OCI-LY3 (cell line): ENCODE measurements around the gene RAB23.

Experiments used
- H2AFZ ChIP-seq: fragments of 200-600, 300-600 bp; shearing (Covaris generic); 2 replicates; pipeline ENCODE4 v1.6.0; 2014; ENCODE audit warnings: antibody characterized with exemption, low read depth, low read length
- H3K27ac ChIP-seq: fragments of 200-600, 300-600 bp; sonication (generic); 2 replicates; pipeline ENCODE4 v1.5.1; 2014; ENCODE audit warnings: mild to moderate bottlenecking, low read length, moderate library complexity, mixed read lengths
- H3K27me3 ChIP-seq: fragments of 200-600, 300-600 bp; sonication (generic); 2 replicates; pipeline ENCODE4 v1.6.1; 2014; ENCODE audit warnings: low read depth, low read length, mixed read lengths
- H3K36me3 ChIP-seq: fragments of 200-600, 300-600 bp; sonication (generic); replicated peaks from 2 replicates; pipeline ENCODE3; 2014; ENCODE audit warnings: low read depth, low read length, mixed read lengths
- H3K4me1 ChIP-seq: fragments of 300-600, 200-600 bp; sonication (generic); 2 replicates; pipeline ENCODE4 v1.6.1; 2014; ENCODE audit warnings: low read length, mixed read lengths
- H3K4me2 ChIP-seq: fragments of 200-600, 300-600 bp; sonication (generic); 2 replicates; pipeline ENCODE4 v1.6.1; 2014; ENCODE audit warnings: low read length, mixed read lengths
- H3K4me3 ChIP-seq: fragments of 300-600, 200-600 bp; sonication (generic); 2 replicates; pipeline ENCODE4 v1.5.1; 2014; ENCODE audit warnings: antibody characterized with exemption, mild to moderate bottlenecking, low read length, moderate library complexity
- H3K79me2 ChIP-seq: fragments of 300-600, 200-600 bp; shearing (Covaris generic); 2 replicates; pipeline ENCODE4 v1.6.1; 2014; ENCODE audit warnings: mild to moderate bottlenecking, low read length, mixed read lengths
- H3K9ac ChIP-seq: fragments of 300-600, 200-600 bp; shearing (Covaris generic); 2 replicates; pipeline ENCODE4 v1.6.0; 2014; ENCODE audit warnings: mild to moderate bottlenecking, low read length, moderate library complexity
- H3K9me3 ChIP-seq: fragments of 200-600, 300-600 bp; shearing (Covaris generic); 2 replicates; pipeline ENCODE4 v1.6.1; 2014; ENCODE audit warnings: low read length, mixed read lengths; ENCODE audit not compliant: insufficient read depth
- H4K20me1 ChIP-seq: fragments of 200-600, 300-600 bp; sonication (generic); 2 replicates; pipeline ENCODE4 v1.6.1; 2016; ENCODE audit warnings: low read length, mixed read lengths; ENCODE audit not compliant: insufficient read depth
- EZH2phosphoT487 ChIP-seq: fragments of 200-600 bp; shearing (Covaris generic); IDR thresholded peaks from 2 replicates; pipeline ENCODE4 v1.6.1; 2018; ENCODE audit warnings: antibody characterized with exemption, mixed run types, low read depth
- TF ChIP-seq, protein P1 (sequence below): fragments of 200-600, 300-600 bp; sonication (generic); IDR thresholded peaks from 2 replicates; pipeline ENCODE4 v1.5.1; 2014; ENCODE audit warnings: antibody characterized with exemption, low read length, low read depth

RAB23 gene

DNA sequence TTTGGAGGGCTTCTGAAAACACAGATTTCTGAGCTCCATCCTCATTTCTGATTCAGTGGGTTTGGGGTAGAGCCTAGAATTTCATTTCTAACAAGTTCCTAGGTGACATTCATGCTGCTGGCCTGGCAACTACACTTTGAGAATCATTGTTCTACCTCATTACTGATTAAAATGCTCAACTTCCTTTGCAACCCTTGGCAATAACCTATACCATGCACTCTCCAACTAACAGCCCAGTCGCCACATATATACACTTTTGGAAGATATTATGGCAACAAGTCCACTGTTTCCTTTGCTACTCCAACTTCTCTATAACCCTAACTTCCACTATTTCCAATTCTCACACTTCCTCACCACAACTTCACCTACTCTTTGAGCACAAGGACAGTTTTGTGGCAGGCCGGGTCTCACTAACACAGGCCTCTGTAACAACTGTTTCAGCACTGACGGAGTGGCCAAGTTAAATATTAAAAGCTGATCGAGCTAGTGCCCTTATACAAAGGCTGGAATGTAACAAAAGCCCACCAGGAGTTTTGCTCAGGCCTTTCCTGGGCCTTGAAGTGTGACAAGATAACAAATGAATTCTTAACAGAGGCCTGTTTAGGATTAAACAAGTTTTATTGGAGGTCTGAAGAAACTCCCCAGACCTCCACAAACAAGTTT is 32.1 kb upstream of the RAB23 start:
- H3K27ac ChIP-seq, result no peak overlapping the region
- H3K4me3 ChIP-seq, result no peak overlapping the region
- H3K4me1 ChIP-seq, result no peaks in the 10 kb centered on the region
- no peaks in the 10 kb centered on the region for H3K79me2 ChIP-seq
- no peak for TF ChIP-seq EZH2phosphoT487
- TF ChIP-seq, protein P1, sequence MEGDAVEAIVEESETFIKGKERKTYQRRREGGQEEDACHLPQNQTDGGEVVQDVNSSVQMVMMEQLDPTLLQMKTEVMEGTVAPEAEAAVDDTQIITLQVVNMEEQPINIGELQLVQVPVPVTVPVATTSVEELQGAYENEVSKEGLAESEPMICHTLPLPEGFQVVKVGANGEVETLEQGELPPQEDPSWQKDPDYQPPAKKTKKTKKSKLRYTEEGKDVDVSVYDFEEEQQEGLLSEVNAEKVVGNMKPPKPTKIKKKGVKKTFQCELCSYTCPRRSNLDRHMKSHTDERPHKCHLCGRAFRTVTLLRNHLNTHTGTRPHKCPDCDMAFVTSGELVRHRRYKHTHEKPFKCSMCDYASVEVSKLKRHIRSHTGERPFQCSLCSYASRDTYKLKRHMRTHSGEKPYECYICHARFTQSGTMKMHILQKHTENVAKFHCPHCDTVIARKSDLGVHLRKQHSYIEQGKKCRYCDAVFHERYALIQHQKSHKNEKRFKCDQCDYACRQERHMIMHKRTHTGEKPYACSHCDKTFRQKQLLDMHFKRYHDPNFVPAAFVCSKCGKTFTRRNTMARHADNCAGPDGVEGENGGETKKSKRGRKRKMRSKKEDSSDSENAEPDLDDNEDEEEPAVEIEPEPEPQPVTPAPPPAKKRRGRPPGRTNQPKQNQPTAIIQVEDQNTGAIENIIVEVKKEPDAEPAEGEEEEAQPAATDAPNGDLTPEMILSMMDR, result no peak
- H4K20me1 ChIP-seq, result no peaks in the 10 kb centered on the region
- no peaks in the 10 kb centered on the region for H3K9me3 ChIP-seq
- H2AFZ ChIP-seq, result no peak overlapping the region
- no peaks in the 10 kb centered on the region for H3K36me3 ChIP-seq
- no peaks in the 10 kb centered on the region for H3K27me3 ChIP-seq
- no peak overlapping the region for H3K9ac ChIP-seq
- H3K4me2 ChIP-seq, result no peak overlapping the region

DNA sequence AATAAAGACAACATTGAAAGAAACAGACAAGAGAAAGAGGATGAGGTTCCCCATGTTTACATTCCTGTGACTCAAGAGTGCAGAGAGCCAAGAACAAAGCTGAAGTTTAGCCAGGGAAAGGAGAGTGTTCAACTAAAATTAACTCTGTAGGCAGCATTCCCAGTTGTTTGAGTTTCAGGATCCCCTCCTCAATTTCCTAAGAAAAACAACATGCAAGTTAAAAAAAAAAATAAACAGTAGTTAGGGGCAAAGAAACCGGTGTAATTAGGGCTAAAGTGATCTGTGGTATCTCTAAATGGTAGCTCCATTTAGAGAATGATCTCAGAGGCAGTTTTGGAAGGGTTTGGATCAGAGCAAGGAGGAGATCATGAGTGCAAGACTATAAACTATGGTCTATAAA is 30.9 kb upstream of the RAB23 start:
- H3K79me2 ChIP-seq, result no peaks in the 10 kb centered on the region
- H3K9me3 ChIP-seq, result no peaks in the 10 kb centered on the region
- no peaks in the 10 kb centered on the region for H3K27me3 ChIP-seq
- H3K27ac ChIP-seq, result no peak overlapping the region
- no peak overlapping the region for H3K9ac ChIP-seq
- H3K4me1 ChIP-seq, result no peaks in the 10 kb centered on the region
- no peak for TF ChIP-seq EZH2phosphoT487
- TF ChIP-seq, protein P1, result no peak
- H4K20me1 ChIP-seq, result no peaks in the 10 kb centered on the region
- H3K36me3 ChIP-seq, result no peaks in the 10 kb centered on the region
- no peak overlapping the region for H3K4me2 ChIP-seq
- H2AFZ ChIP-seq, result no peak overlapping the region
- H3K4me3 ChIP-seq, result no peak overlapping the region

DNA sequence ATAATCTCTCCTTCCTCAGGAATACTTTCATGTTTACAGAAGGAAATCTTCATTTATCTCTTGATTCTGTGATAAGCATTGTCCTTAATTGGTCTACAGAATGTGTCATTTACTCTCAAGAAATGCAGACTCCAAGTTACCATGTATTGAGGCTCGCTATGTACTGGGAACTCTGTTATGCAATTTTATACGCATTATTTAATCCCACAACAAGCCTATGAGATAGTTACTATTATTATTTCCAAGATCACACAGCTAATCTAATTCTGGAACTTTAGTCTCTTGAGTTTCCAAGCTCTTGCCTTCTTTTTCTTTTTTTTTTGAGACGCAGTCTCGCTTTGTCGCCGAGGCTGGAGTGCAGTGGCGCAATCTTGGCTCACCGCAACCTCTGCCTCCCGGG is 30.0 kb upstream of the RAB23 start:
- H2AFZ ChIP-seq, result no peak overlapping the region
- H3K9ac ChIP-seq, result no peak overlapping the region
- no peak overlapping the region for H3K27ac ChIP-seq
- H4K20me1 ChIP-seq, result no peaks in the 10 kb centered on the region
- no peaks in the 10 kb centered on the region for H3K27me3 ChIP-seq
- H3K4me1 ChIP-seq, result no peaks in the 10 kb centered on the region
- H3K4me2 ChIP-seq, result no peak overlapping the region
- TF ChIP-seq EZH2phosphoT487, result no peak
- TF ChIP-seq, protein P1, result no peak
- no peaks in the 10 kb centered on the region for H3K9me3 ChIP-seq
- H3K36me3 ChIP-seq, result no peaks in the 10 kb centered on the region
- no peak overlapping the region for H3K4me3 ChIP-seq
- H3K79me2 ChIP-seq, result no peaks in the 10 kb centered on the region

DNA sequence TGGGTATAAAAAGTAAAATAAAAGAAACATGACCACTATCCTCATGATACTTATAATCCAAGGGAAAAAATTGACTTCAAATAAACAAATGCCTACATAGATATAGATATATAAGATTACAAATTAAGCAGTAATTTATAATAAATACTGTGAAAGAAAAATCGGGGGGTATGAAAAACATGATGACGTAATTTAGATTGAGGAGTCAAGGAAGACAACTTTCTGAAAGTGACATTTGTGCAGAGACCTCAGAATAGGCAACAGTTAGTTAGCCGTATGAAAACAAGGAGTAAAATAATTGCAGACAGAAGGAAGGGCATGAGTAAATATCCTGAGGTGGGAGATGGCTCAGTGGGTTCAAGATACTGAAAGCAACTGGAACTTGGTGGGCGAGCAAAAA is 28.2 kb upstream of the RAB23 start:
- no peak overlapping the region for H2AFZ ChIP-seq
- H3K9me3 ChIP-seq, result no peaks in the 10 kb centered on the region
- H3K4me3 ChIP-seq, result no peak overlapping the region
- H3K36me3 ChIP-seq, result no peaks in the 10 kb centered on the region
- H3K9ac ChIP-seq, result no peak overlapping the region
- H3K27ac ChIP-seq, result no peak overlapping the region
- H3K4me1 ChIP-seq, result no peaks in the 10 kb centered on the region
- H3K79me2 ChIP-seq, result no peaks in the 10 kb centered on the region
- no peaks in the 10 kb centered on the region for H4K20me1 ChIP-seq
- TF ChIP-seq EZH2phosphoT487, result no peak
- TF ChIP-seq, protein P1, result no peak
- no peaks in the 10 kb centered on the region for H3K27me3 ChIP-seq
- H3K4me2 ChIP-seq, result no peak overlapping the region
